ENCODE measurements around the gene DLEC1.

- TF ChIP-seq CTCF (IDR thresholded peaks at IDR 0.05) = no peak
- TF ChIP-seq POLR2A (IDR thresholded peaks at IDR 0.05) = no peak
These were observed 50.2 kb downstream of the DLEC1 start for GRCh38 chr3:38089163-38089562.
